Fibroblast of skin of right biceps (primary cell): ENCODE measurements around the gene OS9.

Experiments used
- DNase-seq: peaks from one replicate; pipeline ENCODE4 v3.0.0-alpha.2; 2013

The OS9 gene

GRCh38 chr12:57754411-57755193, 60.7 kb downstream of the OS9 start, which contains the start of gene MARCHF9:
TSS of gene MARCHF9 (plus strand) at chr12:57755103. CDS start at chr12:57755529, 426 bp downstream.
- no peak for DNase-seq

GRCh38 chr12:57755194-57755453, 61.2 kb downstream of the OS9 start:
- no peak for DNase-seq

GRCh38 chr12:57755454-57756372, 61.8 kb downstream of the OS9 start:
- no peak for DNase-seq

GRCh38 chr12:57756406-57757341, 62.7 kb downstream of the OS9 start:
- peak; percentile 38 for DNase-seq

- DNase-seq: no peak
Measured at GRCh38 chr12:57757771-57758170, 63.8 kb downstream of the OS9 start.

- no peak for DNase-seq
Measured at GRCh38 chr12:57758552-57759359, 64.8 kb downstream of the OS9 start.

- DNase-seq: no peak
Measured at GRCh38 chr12:57759360-57759980, 65.5 kb downstream of the OS9 start.

GRCh38 chr12:57760347-57760982, 66.5 kb downstream of the OS9 start:
- DNase-seq: no peak

- no peak for DNase-seq
Measured at GRCh38 chr12:57761391-57761998, 67.6 kb downstream of the OS9 start.

- DNase-seq: no peak
Measured at GRCh38 chr12:57762463-57762862, 68.5 kb downstream of the OS9 start.

- no peak for DNase-seq
Measured at GRCh38 chr12:57763881-57764661, 70.1 kb downstream of the OS9 start.

- no peak for DNase-seq
Measured at GRCh38 chr12:57764662-57765002, 70.7 kb downstream of the OS9 start.

- peak; percentile 32 for DNase-seq
Measured at GRCh38 chr12:57765003-57765697, 71.2 kb downstream of the OS9 start.

GRCh38 chr12:57765698-57766463, 71.9 kb downstream of the OS9 start:
- no peak for DNase-seq

GRCh38 chr12:57766464-57767304, 72.8 kb downstream of the OS9 start, which contains the start of gene CYP27B1:
TSS of gene CYP27B1 (minus strand) at chr12:57767078. CDS start at chr12:57767041, 37 bp downstream.
- no peak for DNase-seq

GRCh38 chr12:57767305-57767698, 73.4 kb downstream of the OS9 start:
- no peak for DNase-seq

GRCh38 chr12:57767876-57768275, 73.9 kb downstream of the OS9 start:
- DNase-seq: no peak
